GM23338 (cell line): ENCODE measurements around the gene CYP2W1. TPM values are rescaled to one million over a fixed set of nuclear protein-coding genes. Genes with fewer than 3 reads are reported as not detected.

Source experiments
- ATAC-seq: fragments of 200-7000 bp; cut with Tn5 transposase; 3 replicates; pipeline ENCODE4 v1.9.1; 2020
- DNase-seq: peaks from one replicate; pipeline ENCODE4 v3.0.0-alpha.2; 2015; ENCODE audit warnings: low spot score
- H2AFZ ChIP-seq: fragments of 200-600 bp; sonication (generic); 2 replicates; pipeline ENCODE4 v1.8.0; 2016; ENCODE audit warnings: antibody characterized with exemption, mild to moderate bottlenecking, moderate library complexity
- H3F3A ChIP-seq: fragments of 200-600 bp; sonication (generic); replicated peaks from 2 replicates; pipeline ENCODE4 v1.8.0; 2017; ENCODE audit warnings: antibody characterized with exemption, mixed run types, low read depth
- H3K27ac ChIP-seq: fragments of 200-600 bp; sonication (generic); 2 replicates; pipeline ENCODE4 v1.6.1; 2016; ENCODE audit warnings: low read depth
- H3K27me3 ChIP-seq: fragments of 200-600 bp; sonication (generic); 2 replicates; pipeline ENCODE4 v1.8.0; 2016; ENCODE audit warnings: mild to moderate bottlenecking, mixed run types, moderate library complexity; ENCODE audit not compliant: insufficient read depth
- H3K36me3 ChIP-seq: fragments of 200-600 bp; sonication (generic); 2 replicates; pipeline ENCODE4 v1.8.0; 2016; ENCODE audit warnings: mild to moderate bottlenecking; ENCODE audit not compliant: insufficient read depth
- H3K4me1 ChIP-seq: fragments of 200-600 bp; sonication (generic); 2 replicates; pipeline ENCODE4 v1.8.0; 2016; ENCODE audit warnings: mild to moderate bottlenecking, moderate library complexity; ENCODE audit not compliant: insufficient read depth
- H3K4me2 ChIP-seq: fragments of 200-600 bp; sonication (generic); 2 replicates; pipeline ENCODE4 v1.7.1; 2017; ENCODE audit warnings: mixed run types
- H3K4me3 ChIP-seq: fragments of 200-600 bp; sonication (generic); 2 replicates; pipeline ENCODE4 v1.6.1; 2016; ENCODE audit warnings: mixed run types
- H3K79me2 ChIP-seq: fragments of 200-600 bp; sonication (generic); replicated peaks from 2 replicates; pipeline ENCODE4 v1.8.0; 2017; ENCODE audit warnings: mild to moderate bottlenecking; ENCODE audit not compliant: insufficient read depth
- H3K9me2 ChIP-seq: fragments of 200-600 bp; sonication (generic); 2 replicates; pipeline ENCODE4 v1.8.0; 2017; ENCODE audit not compliant: insufficient read depth
- H4K20me1 ChIP-seq: fragments of 200-600 bp; sonication (generic); replicated peaks from 2 replicates; pipeline ENCODE4 v1.8.0; 2017; ENCODE audit warnings: mild to moderate bottlenecking; ENCODE audit not compliant: insufficient read depth
- H3K27ac Mint-ChIP-seq: 2 replicates; pipeline ENCODE4 v1.8.0; 2020; ENCODE audit warnings: inconsistent platforms, mild to moderate bottlenecking, moderate library complexity, mixed read lengths
- H3K27me3 Mint-ChIP-seq: 3 replicates; pipeline ENCODE4 v1.8.0; 2022; ENCODE audit warnings: low read depth, mild to moderate bottlenecking, moderate library complexity, mixed read lengths, inconsistent platforms; ENCODE audit not compliant: insufficient read depth, poor library complexity
- H3K36me3 Mint-ChIP-seq: 3 replicates; pipeline ENCODE4 v1.8.0; 2021; ENCODE audit warnings: low read depth, mild to moderate bottlenecking, inconsistent platforms, moderate library complexity, mixed read lengths
- H3K4me1 Mint-ChIP-seq: 3 replicates; pipeline ENCODE4 v1.8.0; 2020; ENCODE audit warnings: mild to moderate bottlenecking, inconsistent platforms, mixed read lengths
- H3K4me3 Mint-ChIP-seq: 3 replicates; pipeline ENCODE4 v1.8.0; 2021; ENCODE audit warnings: moderate library complexity, mild to moderate bottlenecking, inconsistent platforms, mixed read lengths
- H3K9me3 Mint-ChIP-seq: 3 replicates; pipeline ENCODE4 v1.8.0; 2020; ENCODE audit warnings: moderate library complexity, mild to moderate bottlenecking, inconsistent platforms, mixed read lengths
- EZH2phosphoT487 ChIP-seq: fragments of 200-600 bp; sonication (generic); IDR thresholded peaks from one replicate; pipeline ENCODE4 v1.8.1; 2018; ENCODE audit warnings: antibody characterized with exemption; ENCODE audit not compliant: unreplicated experiment
- POLR2AphosphoS5 ChIP-seq: IDR thresholded peaks from 2 replicates; pipeline ENCODE4 v1.6.1; 2016; ENCODE audit warnings: antibody characterized with exemption, low read depth
- ZNF462 ChIP-seq: fragments of 250-450 bp; sonication (Bioruptor Pico); IDR thresholded peaks from 2 replicates; pipeline ENCODE4 v1.5.0; 2020; ENCODE audit warnings: mild to moderate bottlenecking, moderate library complexity
- polyA plus RNA-seq: library from polyadenylated mRNA; unstranded; fragments of >200 nt; fragmentation: Nextera tagmentation; extraction: Ambion mirVana; gene quantifications from 2 replicates; pipeline ENCODE4 v1.2.1, GENCODE V29; 2016
- total RNA-seq: library from RNA; depleted of rRNA; stranded (reverse); fragments of >200 nt; shearing (Covaris generic); gene quantifications from 2 replicates; pipeline ENCODE4 v1.2.3, GENCODE V29; 2014

CYP2W1 gene
- total and polyA plus RNA-seq, 2 experiments from 2014 or later, result not detected

- TF ChIP-seq ZNF462 (CRISPR knock-in tag), result no peak
- no peak for TF ChIP-seq POLR2AphosphoS5
Measured at GRCh38 chr7:976901-977325, 6.1 kb upstream of the CYP2W1 start (continued).

GRCh38 chr7:977326-978048 lies 5.5 kb upstream of the CYP2W1 start:
- H3K36me3 Mint-ChIP-seq, result peaks cover 6% of the 10 kb centered on the region; the same call in 2 of the 3 replicates
- Histone ChIP-seq H3F3A (peaks cover 8% of the 10 kb centered on the region; the same call in 1 of the 2 replicates), H3K4me3 (no peak overlapping the region), H4K20me1 (peaks cover 17% of the 10 kb centered on the region), H3K4me2 (no peak overlapping the region), H3K4me1 (peaks cover 9% of the 10 kb centered on the region; the same call in 1 of the 2 replicates), H2AFZ (no peak overlapping the region), H3K27ac (no peak overlapping the region), H3K9me2 (no peaks in the 10 kb centered on the region), H3K36me3 (peaks cover 10% of the 10 kb centered on the region), H3K79me2 (peaks cover 25% of the 10 kb centered on the region), H3K27me3 (no peaks in the 10 kb centered on the region)
- H3K27ac Mint-ChIP-seq, result no peak overlapping the region
- no peak overlapping the region for H3K4me3 Mint-ChIP-seq
- H3K9me3 Mint-ChIP-seq, result no peaks in the 10 kb centered on the region; the same call in 2 of the 3 replicates
- DNase-seq (no peak), ATAC-seq (no peak)
- no peak for TF ChIP-seq EZH2phosphoT487
- no peaks in the 10 kb centered on the region for H3K27me3 Mint-ChIP-seq
- H3K4me1 Mint-ChIP-seq, result peaks cover 2% of the 10 kb centered on the region; the same call in 2 of the 3 replicates
